Hindlimb muscle (tissue), 1 donor: ENCODE measurements around the gene EPHB4. TPM values are rescaled to one million over a fixed set of nuclear protein-coding genes. Genes with fewer than 3 reads are reported as not detected.
"Not testable (repeated sequence)": the region's sequence is repeated elsewhere in the genome, so short reads cannot be mapped to it uniquely, and the experiment has no call there.

Experiments used
- DNase-seq: peaks from one replicate; pipeline ENCODE4 v3.0.0-alpha.2; 2013
- polyA plus RNA-seq: library from polyadenylated mRNA; unstranded; fragments of 120-200 nt; gene quantifications from one replicate; pipeline ENCODE4 v1.2.1, GENCODE V29; 2013; ENCODE audit not compliant: insufficient read length

Gene EPHB4
- polyA plus RNA-seq, 1 donor = 47.2 TPM

- DNase-seq = no peak
These were observed 41.4 kb downstream of the EPHB4 start for GRCh38 chr7:100785878-100786277.

DNA sequence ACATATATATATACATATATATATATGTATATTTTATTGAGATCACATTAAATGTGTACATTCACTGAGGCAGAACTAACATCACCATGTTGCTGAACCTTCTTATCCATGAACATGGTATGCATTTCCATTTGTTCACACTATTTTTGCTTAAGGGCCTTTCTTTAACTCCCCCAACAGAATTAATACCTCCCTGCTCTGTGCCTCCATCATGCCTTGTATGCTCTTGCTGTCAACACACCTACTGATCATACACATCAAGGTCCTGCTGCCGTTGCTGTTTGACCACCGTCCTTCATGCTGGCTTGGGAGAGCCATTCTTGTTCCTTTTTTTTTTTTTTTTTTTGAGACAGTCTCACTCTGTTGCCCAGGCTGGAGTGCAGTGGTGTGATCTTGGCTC is 43.5 kb downstream of the EPHB4 start:
- DNase-seq = no peak

GRCh38 chr7:100781255-100781654 is 46.1 kb downstream of the EPHB4 start:
- no peak for DNase-seq

DNA sequence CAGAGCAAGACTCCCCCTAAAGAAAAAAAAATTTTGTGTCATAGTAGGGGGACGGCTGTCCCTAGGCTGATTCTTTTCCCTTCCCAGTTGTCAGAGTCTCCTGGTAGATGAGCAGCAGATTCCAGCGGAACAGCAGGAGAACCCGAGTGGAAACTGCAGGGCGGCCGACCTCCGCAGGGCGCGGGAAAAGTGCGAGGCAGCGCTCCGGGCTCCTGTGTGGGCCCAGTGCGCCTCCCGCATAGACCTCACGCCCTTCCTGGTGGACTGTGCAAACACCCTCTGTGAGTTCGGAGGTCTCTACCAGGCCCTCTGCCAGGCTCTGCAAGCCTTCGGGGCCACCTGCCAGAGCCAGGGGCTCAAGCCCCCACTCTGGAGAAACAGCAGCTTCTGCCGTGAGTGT is 48.0 kb downstream of the EPHB4 start:
- DNase-seq = no peak

- DNase-seq = no peak
These were observed 49.2 kb downstream of the EPHB4 start for GRCh38 chr7:100778061-100778621.

- no peak for DNase-seq
These were observed 53.8 kb downstream of the EPHB4 start for GRCh38 chr7:100773491-100773890.

GRCh38 chr7:100768784-100769183 is 58.5 kb downstream of the EPHB4 start:
- DNase-seq = no peak

- no peak for DNase-seq
These were observed 62.1 kb downstream of the EPHB4 start for GRCh38 chr7:100765250-100765649.

DNA sequence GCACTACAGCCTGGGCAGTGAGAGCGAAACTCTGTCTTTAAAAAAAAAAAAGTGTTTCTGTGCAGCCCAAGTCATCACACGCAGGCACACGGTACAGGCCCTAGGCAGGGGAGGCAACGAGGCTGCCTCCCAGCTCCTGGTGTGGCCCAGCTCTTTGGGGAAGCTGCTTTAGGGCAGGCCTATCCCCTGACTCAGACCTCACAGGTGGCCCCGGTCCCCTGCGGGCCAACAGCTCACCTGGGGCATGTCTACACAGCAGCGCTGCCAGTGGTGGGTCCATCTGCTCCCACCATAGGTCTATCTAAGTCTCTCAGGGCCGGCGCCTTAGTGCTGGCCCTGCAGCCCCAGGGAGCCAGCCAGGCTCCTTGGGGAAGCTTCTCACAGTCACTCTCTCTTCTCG is 62.5 kb downstream of the EPHB4 start:
- DNase-seq = no peak

DNA sequence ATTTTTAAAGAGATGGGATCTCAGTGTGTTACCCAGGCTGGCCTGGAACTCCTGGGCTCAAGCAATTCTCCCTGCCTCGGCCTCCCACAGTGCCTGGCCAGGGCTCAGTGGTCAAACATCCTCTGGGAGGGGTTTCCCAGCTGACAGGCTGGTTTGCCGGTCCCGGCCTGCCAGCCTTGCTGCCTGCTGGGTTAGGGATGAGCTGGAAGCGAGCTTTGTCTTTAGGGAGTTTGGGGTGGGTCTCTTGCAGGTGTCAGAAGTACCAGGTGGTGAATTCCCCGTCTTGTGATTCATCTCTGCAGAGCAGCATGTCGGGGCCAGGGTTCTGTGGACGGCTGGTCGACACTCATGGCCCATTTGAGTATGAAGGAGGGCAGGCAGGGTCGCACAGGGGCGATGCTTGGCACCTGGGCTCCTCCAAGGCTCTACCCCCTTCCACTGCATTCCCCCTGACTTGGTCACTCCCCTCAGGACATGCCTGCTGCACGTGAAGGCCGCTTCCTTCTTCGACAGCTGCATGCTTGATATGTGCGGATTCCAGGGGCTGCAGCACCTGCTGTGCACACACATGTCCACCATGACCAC is 63.7 kb downstream of the EPHB4 start:
- DNase-seq = no peak

GRCh38 chr7:100762841-100763240 is 64.5 kb downstream of the EPHB4 start:
- DNase-seq = not testable (repeated sequence)

DNA sequence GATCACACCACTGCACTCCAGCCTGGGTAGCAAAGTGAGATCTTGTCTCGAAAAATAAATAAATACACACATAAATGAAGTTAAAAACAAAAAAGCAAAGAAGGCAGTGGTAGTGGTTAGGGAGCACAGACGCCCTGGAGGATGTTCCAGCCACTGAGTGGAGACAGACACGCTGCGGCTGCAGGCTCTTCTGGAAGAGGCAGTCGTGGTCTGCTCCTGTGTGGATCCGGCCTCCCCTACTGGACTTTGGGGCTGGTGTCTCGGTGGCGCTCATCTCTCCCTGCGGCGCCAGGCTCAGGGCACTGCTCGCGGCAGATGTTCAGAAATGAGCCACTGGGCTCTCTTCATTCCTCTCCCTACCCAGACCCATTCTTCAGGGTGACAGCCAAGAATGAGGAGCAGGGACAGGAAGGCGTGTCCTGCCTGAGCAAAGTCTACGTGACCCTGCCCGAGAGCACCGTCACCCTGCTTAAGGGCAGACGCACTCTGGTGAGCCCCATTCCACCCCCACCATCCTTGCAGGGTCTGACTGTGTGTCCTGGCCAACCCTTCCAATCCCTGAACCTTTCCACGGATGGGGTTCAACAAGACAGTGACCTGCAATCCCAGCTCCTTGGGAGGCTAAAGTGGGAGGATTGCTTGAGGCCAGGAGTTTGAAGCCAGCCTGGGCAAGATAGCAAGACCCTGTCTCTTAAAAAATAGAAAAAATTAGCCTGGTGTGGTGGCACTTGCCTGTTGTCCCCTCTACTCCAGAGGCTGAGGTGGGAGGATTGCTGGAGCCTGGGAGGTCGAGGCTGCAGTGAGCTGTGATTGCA is 67.8 kb downstream of the EPHB4 start:
- no peak for DNase-seq

DNA sequence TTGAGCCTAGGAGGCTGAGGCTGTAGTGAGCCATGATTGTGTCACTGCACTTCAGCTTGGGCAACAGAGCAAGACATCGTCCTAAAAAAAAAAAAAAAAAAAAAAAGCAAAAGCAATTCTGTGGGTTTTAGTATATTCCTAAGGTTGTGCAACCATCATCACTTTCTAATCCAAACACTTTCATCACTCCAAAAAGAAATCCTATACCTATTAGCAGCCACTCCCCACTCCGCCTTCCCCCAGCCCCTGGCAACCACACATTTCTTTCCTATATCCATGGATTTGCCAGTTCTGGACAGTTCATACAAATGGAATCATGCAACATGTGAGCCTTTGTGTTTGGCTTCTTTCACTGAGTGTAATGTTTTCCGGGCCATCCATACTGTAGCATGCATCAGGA is 73.6 kb downstream of the EPHB4 start:
- no peak for DNase-seq

- no peak for DNase-seq
These were observed 74.3 kb downstream of the EPHB4 start for GRCh38 chr7:100752994-100753393.

Other genes with a start within 250 kb of the EPHB4 start
- 31.9 TPM for gene LRCH4, start 241.4 kb downstream of the EPHB4 start, polyA plus RNA-seq
- 2.3 TPM for gene FBXO24, start 241.2 kb downstream of the EPHB4 start, polyA plus RNA-seq
- gene PCOLCE, start 225.2 kb downstream of the EPHB4 start, polyA plus RNA-seq = 255 TPM
- 17.9 TPM for gene MOSPD3, start 215.0 kb downstream of the EPHB4 start, polyA plus RNA-seq
- gene TFR2, start 186.0 kb downstream of the EPHB4 start, polyA plus RNA-seq = 1.3 TPM
- gene ACTL6B, start 171.1 kb downstream of the EPHB4 start, polyA plus RNA-seq = not detected
- 159 TPM for gene GNB2, start 153.8 kb downstream of the EPHB4 start, polyA plus RNA-seq
- gene GIGYF1, start 133.3 kb downstream of the EPHB4 start, polyA plus RNA-seq = 39.7 TPM
- 21.4 TPM for gene POP7, start 121.4 kb downstream of the EPHB4 start, polyA plus RNA-seq
- gene EPO, start 107.1 kb downstream of the EPHB4 start, polyA plus RNA-seq = not detected
- gene ZAN, start 93.9 kb downstream of the EPHB4 start, polyA plus RNA-seq = not detected
- 23.5 TPM for gene SLC12A9, start 25.2 kb upstream of the EPHB4 start, polyA plus RNA-seq
- 41.1 TPM for gene TRIP6, start 39.9 kb upstream of the EPHB4 start, polyA plus RNA-seq
- gene SRRT, start 47.6 kb upstream of the EPHB4 start, polyA plus RNA-seq = 94.3 TPM
- gene UFSP1, start 62.2 kb upstream of the EPHB4 start, polyA plus RNA-seq = 2.8 TPM
- gene ACHE, start 68.4 kb upstream of the EPHB4 start, polyA plus RNA-seq = 82.8 TPM
- 0.10 TPM for gene MUC3A, start 122.0 kb upstream of the EPHB4 start, polyA plus RNA-seq
- 0.27 TPM for gene MUC12, start 142.0 kb upstream of the EPHB4 start, polyA plus RNA-seq
- not detected for gene MUC17, start 192.6 kb upstream of the EPHB4 start, polyA plus RNA-seq